Medulla oblongata (tissue), 1 donor: ENCODE measurements around the gene EEF1G.
"Not testable (repeated sequence)": the region's sequence is repeated elsewhere in the genome, so short reads cannot be mapped to it uniquely, and the experiment has no call there.

ENCODE experiments used
- DNase-seq: peaks from one replicate; pipeline ENCODE4 v3.0.0-alpha.2; 2015; ENCODE audit errors: extremely low spot score

Gene EEF1G, protein sequence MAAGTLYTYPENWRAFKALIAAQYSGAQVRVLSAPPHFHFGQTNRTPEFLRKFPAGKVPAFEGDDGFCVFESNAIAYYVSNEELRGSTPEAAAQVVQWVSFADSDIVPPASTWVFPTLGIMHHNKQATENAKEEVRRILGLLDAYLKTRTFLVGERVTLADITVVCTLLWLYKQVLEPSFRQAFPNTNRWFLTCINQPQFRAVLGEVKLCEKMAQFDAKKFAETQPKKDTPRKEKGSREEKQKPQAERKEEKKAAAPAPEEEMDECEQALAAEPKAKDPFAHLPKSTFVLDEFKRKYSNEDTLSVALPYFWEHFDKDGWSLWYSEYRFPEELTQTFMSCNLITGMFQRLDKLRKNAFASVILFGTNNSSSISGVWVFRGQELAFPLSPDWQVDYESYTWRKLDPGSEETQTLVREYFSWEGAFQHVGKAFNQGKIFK

DNA sequence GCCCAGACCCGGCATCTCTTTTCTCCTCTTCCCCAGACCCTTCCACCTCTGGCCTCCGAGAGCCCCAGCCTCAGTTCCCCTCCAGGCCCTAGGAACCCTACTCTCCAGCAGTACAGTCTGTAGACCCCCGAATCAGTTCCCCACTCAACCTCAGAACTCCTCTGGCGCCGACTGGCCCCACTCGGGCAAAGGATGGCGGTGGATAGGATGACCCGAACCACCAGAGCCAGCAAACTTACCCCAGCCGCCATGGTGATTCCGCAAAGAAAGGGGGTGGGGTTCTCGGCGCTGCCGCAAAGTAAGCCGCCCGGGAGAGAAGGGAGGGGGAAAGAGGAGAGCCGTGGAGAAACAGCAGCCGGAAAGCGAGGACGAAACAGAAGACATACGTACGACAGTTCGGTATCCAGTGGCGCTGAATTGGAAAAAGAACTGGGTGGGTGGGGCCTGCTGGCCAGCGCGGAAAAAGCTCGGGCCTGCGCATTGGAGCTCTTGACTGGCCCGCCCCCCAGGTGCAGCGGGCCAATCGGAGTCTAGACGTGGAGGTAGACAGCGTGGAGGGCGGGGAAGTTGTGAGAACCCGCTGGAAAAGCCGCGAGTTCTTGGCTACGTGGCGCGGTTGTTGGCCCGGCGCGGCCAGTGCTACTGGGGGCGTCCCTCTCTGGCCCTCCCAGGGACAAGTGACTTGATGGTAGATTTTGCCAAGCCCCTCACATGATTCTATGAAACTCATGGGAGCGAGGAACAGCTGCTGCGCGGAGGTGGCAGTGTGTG is at the start of gene EEF1G:
Gene EEF1G, minus strand, starts transcription at position 300 of the 771 bp plus-strand sequence. Its CDS starts 49 bp downstream, at position 251.
- DNase-seq, result peak; percentile 100

DNA sequence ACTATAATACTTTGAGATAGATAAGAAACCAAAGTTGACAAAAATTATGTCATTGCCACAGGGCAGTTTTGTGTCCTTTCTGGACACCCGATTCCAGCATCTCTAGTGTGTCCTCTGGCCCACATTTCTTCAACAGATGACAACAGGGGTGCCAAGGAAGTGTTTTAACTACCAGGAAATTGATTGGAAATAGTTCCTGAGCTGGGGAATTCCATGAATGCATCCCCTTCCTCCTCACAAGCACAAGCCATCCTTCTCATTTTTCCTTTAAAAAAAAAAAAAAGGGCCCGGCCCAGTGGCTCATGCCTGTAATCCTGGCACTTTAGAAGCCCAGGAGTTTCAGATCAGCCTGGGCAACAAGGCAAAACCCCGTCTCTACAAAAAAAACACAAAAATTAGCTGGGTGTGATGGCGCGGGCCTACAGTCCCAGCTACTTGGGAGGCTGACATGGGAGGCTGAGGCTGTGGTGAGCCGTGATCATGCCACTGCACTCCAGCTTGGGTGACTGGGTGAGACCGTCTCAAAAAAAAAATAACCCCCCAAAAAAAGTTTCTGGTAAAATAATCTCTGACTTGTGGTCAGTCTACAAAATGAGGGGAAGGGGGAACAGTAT is 48.9 kb upstream of the EEF1G start:
- DNase-seq, result no peak

DNA sequence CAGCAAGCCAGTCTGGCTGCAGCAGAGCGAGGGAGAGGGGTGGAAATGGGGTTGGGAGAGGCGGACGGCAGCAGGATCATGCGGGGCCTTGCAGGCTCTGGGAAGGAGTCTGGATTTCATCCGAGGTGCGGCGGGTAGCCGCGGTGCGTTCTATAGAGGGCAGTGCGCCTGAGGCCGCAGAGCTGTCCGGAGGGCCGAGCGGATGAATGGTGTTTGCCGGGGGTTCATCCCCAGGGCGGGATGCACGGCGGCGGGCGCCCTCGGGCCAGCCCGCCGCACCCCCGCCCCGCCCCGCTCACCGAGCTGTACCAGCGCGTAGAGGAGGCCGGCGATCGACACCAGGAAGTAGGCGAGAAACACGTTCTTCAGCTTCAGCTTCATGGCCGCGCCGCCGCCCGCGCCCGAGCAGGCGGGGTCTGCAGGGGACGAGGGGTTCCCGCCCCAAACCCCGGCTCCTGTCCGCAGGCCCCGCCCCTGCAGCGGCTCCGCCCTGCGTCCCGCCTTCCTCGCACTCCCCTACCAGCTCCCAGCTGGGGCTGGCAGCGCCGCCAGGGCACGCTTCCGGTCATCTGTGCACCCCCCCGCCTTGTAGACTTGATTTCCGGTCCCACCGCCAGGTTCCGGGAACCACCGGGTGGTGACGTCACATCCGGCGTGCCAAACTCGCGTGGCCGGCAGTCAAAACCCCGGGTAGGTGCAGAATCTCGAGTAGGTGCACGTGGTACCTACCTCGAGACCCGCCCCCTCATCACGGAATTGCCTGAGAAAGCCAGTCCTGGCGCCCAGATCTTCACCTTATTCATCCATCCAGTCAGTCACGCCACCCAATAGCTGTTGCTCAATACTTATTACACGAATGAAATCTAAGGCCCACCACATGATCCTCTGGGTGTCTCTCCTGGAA is 48.1 kb upstream of the EEF1G start, which contains the start of gene B3GAT3:
Gene B3GAT3, minus strand, starts transcription at position 420 of the 904 bp plus-strand sequence. Its CDS starts 39 bp downstream, at position 381.
- DNase-seq, result peak; percentile 98

DNA sequence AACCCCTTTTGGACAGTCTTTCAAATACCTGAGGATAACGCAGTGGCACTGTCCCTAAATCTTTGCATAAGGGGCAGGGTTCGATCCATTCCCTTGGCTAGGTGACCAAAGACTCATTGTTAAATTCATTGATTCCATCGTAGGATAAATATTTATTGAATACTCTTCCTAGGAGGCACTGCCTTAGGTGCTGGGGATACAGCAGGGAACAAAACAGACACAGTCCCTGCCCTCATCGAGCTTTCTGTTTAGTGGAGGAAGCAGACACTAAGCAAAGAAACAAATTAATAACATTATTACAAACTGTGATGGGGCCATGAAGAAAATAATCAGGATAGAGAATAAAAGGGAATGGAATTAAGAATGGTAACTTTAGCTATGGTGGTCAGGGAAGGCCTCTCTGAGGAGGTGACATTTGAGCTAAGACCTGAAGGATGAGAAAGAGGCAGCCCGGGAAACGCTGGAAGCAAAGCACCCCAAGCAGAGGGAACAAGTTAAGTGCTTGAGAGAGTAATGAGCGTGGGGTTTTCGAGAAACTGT is 47.4 kb upstream of the EEF1G start:
- no peak for DNase-seq

DNA sequence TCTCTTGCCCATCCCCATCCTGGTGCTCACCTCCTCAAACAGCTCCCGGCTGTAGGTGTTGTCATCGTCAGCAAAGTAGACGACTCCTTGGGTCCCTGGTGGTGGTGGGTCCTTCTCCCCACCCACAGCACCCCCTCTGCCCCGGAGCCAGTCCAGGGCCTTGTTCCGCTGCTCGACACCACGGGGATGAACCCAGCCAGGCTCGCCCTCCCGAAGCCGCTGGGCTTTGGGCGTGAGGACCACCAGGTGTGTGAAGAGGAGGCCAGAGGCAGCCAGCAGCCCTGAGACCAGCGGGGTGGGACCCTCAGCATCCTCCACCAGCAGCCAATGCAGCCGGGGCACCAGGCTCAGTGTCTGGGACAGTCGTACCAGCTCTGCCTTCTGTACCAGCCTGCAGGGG is 43.3 kb upstream of the EEF1G start:
- not testable (repeated sequence) for DNase-seq

DNA sequence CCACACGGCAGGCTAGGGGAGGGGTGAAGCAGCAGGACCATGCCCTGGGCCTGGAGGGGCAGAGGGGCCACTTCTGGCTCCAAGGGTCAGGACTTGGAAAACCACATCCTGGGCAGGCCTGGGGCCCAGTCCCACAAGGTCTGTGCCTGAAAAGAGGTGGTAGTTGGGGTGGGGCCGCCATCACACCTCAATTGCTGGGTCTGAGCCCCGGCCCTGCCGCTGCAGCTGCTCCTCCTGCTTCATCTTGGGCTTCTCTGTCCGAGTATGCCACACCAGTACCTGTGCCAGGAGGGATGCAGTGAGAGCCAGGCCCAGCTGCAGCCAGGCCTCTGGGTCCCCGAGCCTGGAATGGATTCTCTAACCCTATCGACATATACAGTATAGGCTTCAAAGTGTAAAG is 41.8 kb upstream of the EEF1G start:
- DNase-seq, result no peak

DNA sequence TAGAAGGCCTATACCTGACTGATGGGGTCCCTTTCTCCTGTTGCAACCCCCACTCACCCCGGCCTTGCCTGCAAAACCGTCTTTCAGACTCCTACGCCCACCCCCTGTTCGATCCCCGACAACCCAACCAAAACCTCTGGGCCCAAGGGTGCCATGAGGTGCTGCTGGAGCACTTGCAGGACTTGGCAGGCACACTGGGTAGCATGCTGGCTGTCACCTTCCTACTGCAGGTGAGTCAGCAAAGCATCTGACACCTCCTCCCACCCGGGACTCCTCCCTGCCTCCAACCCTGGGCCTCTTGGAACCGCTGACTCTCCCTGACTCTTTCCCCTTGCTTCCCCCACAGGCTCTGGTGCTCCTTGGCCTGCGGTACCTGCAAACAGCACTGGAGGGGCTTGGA is 40.6 kb upstream of the EEF1G start:
- DNase-seq, result no peak

DNA sequence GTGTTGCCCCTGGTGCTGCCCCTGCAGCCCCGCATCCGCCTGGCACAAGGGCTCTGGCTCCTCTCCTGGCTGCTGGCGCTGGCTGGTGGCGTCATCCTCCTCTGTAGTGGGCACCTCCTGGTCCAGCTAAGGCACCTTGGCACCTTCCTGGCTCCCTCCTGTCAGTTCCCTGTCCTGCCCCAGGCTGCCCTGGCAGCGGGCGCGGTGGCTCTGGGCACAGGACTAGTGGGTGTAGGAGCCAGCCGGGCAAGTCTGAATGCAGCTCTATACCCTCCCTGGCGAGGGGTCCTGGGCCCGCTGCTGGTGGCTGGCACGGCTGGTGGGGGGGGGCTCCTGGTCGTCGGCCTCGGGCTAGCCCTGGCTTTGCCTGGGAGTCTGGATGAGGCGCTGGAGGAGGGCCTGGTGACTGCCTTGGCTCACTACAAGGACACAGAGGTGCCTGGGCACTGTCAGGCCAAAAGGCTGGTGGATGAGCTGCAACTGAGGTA is 39.6 kb upstream of the EEF1G start:
- DNase-seq, result no peak

DNA sequence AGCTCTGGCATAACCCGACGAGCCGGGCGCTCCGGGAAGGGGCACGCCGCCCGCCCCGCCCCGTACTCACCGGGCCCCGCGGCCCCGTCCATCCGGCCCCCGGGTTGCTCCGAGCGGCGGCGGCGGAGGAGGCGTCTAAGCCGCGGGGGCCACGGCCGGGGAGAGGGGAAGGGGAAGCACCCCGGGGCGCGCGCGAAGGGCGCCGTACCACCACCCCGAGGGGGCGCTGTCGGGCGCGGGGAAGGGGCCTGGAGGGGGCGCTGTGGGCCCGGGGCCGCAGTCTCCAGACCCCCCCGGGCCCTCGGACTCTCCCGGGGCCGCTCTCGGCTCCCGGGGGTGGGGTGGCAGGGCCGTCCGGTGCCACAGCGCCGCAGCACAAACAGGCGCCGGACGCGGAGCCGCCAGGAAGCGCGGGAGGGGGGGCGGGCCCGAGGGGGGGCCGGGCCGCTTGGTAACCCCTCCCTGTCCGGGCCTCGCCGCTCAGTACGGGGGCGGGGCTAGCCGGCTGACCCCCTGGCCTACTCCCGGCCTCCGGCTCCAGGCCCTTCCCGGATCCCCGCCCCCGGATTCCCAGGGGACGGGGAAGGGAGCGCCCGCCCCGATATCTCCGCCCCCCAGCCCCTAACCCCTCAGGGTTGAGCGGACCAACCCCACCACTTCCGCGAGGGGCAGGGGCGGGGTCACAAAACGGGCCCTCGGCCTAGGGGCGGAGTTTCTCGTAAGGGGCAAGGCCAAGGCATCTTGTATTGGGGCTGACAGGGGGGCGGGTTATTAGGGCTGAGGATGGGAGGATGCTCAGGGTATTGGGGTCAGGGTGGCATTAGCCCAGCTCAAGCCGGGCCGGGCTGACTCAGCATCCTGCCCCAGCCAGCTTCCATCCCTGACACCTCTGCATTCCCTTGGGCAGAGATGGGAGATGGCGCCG is 38.9 kb upstream of the EEF1G start, which contains the start of the genes EML3 and ROM1:
Gene EML3, minus strand, starts transcription at position 410 of the 925 bp plus-strand sequence. Its CDS starts 318 bp downstream, at position 92.
Gene ROM1, plus strand, starts transcription at position 892 of the 925 bp plus-strand sequence. Its CDS starts 25 bp downstream, at position 917.
- peak; percentile 89 for DNase-seq

DNA sequence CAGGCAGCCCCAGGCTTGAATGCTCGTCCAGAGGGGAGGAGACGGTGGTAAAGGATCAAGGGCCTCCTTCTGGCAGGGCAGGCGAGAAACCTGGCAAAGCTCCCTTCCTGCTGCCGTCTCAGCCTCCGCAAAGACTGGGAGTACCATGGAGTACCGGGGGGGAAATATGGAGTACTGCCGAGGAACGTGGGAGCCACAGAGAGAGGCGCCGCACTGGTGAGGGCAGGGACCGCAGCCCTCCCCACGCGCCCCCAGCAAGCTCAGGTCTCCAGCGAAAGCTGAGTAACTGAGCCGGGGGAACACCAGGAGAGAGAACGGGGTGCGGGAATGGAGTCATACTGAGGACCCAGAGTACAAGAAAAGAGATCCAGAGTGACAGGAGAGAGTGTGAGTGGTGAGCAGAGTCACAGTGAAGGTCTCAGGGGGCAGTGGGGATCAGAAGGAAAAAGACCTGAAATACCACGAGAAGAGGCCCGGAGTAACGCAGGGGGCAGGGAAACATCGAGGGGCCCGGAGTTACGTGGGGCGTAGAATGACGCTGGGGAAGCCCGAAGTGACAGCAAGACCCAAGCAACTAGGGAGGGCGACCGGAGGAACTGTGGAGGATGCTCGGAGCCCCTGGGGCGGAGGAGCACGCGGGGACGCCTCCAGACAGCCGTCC is 38.1 kb upstream of the EEF1G start:
- no peak for DNase-seq

DNA sequence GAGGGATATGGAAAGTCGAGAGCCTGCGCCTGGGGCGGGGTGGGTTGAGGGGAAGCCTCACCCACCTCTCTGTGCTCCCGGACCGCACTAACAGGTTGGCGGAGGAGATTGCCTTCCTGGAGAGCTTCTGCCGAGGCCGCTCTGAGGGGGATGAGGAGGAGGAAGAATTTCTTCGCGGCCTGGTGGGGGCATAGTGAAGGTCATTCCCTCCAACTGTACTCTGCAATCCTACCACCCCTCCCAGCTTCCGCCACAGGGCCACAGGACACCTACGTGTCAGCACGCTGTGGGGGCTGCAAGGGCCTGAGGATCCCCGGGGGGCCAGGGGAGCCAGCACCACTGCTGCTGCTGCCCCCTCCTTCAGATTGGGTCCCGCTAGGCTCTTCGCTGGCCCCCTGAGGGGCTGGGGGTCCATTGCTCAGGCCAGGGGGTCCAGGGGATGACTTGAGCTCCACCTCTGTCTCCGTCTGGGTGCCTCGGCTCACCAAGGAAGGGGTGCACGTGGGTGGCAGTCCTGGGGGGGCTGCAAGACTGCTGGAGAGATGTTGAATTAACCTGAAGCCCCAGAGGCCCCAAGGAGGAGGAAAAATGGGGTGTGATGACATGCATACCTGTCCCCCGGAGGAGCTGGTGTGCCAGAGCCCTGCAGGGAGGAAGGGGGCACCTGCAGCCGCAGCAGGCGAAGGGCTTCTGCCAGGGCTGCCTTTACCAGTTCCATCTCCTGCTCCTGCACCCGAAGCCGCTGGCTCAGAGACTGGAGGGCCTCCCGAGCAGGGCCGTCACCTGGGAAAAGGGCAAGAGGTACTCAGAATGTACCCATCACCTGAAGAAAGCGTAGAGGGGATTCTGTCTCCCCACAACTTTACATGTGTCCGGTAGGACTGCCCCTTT is 37.4 kb upstream of the EEF1G start:
- DNase-seq, result no peak

DNA sequence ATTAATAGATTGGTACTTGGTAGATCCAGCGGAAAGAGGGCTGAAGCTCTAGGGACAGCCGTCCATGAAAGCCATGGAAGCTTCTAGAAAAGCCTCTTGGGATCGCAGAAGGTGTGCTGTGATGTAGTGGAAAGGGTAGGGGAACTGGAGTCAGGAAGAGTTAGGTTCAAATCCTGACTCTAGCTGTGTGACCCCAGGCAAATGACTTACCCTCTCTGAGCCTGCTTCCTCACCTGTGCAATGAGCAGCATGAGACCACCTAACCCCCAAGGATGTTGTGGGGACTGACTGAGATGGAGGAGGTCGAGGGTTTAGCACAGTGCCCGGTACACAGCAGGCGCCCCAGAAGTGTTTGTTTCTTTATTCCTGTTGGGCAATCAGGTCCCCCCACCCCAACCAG is 36.7 kb upstream of the EEF1G start:
- DNase-seq, result no peak

DNA sequence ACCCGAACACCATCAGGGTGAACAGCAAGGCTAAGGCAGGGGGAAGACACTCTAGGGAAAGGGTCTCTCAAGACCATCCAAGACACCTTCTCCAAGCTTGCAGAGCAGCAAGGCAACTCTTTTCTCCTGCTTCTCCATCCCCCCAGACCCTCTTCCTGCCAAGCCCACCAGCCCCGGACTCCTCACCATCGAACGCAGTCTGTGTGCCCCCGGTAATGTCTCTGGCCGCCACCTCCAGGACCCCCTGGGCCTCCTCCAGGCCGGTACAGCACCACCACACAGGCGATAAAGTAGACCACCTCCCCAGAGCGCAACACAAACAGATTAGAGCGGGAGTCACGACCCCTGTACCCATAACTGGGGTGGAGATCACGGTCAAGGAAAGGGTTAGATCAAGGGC is 35.1 kb upstream of the EEF1G start:
- DNase-seq, result no peak

DNA sequence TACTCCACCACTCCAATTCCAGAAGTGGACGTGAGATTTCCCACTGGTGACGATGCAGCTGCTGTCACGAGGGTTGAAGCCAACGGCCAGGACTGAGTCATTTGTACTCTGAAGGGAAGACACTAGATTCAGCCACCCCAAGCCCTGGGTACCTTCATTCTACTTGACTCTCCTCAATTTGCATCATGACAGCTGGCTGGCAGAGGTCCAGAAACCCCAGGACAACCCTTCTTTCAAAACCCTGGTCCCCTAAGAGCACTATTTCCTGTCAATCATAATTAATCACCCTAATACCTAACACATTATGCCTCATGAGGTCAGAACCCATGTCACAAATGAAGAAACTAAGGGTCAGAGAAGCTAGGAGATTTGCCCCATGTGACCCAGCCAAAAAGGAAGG is 34.0 kb upstream of the EEF1G start:
- DNase-seq, result no peak

DNA sequence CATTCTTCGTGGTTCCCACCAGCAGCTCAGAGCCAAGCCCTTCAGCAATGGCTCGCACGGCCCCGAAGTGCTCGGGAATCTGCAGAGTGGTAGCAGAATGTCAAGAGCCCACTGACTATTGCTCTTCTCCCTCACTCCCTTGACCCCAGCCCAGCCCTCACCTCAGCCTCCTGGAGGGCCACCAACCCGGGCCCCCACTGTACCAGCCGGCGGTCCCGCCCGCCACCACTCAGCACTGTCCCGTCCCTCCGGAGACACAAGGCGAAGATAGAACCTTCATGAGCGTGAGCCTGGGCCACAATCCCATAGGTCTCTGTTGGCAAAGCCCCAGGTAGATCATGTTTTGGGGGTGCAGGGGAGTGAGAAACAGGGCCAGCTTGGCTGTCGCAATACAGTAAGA is 32.2 kb upstream of the EEF1G start:
- no peak for DNase-seq

DNA sequence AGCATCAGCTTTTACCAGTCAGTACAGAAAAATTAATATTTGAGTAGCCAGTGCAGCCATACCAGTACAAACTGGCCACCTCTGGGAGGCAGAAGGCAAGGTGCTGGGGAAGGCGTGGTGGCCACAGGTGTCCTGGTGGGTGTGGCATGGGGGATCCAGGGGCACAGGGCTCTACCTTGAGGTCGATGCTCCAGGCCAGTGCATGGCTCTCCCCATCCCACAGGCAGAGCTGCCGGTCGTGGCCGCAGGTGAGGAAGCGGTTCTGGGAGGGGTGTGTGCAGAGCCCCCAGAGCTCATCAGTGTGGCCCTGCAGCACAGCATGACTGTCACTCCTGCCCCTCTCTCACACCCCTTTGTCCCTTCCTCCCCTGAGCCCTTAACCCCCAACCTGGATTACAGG is 31.8 kb upstream of the EEF1G start:
- DNase-seq, result no peak

DNA sequence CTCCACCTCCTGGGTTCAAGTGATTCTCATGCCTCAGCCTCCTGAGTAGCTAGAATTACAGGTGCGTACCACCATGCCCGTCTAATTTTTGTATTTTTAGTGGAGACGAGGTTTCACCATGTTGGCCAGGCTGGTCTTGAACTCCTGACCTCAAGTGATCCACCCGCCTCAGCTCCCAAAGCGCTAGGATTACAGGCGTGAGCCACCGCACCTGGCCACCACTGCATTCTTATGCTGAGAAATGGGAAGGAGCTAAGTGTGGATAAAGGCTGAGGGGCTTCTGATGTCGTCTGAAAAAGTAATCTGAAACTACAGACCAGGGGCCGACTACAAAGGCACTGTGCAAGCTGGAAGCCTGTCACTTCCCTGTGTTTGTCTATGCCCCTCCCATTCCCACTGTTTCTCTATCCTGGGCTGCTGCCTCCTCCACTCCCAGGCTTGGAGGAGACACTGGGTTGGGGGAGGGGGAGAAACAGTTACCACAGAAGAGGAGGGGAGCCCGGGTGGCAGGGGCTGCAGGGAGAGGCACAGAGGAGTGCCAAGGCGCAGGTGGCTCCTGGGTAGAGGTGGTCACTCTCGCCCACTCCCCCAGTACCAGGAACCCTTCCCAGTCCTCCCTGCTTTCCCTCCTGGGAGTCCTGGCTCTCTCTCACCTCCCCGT is 30.9 kb upstream of the EEF1G start:
- no peak for DNase-seq
